Testis (tissue), 2 donors: Measurements from ENCODE around the gene TLE6.

Experiments used
- CTCF ChIP-seq, 3 experiments: fragments of 450-650 bp in 2 of 3; fragments of 200-600 bp in 1 of 3; sonication (generic) in 1 of 3; IDR thresholded peaks; one replicate each; pipeline ENCODE4 v1.5.1; 2016 to 2019; ENCODE audit warnings: antibody characterized with exemption in 3 of 3, mild to moderate bottlenecking in 2 of 3, moderate library complexity in 1 of 3
- POLR2A ChIP-seq: fragments of 450-650 bp; IDR thresholded peaks from one replicate; pipeline ENCODE4 v1.6.1; 2017; ENCODE audit warnings: antibody characterized with exemption, mild to moderate bottlenecking, moderate library complexity

- TF ChIP-seq CTCF (IDR thresholded peaks at IDR 0.05) (no peak), POLR2A (no peak)
Observed at GRCh38 chr19:3027981-3028304, 50.6 kb downstream of the TLE6 start.
